Measurements from ENCODE around the gene CRYZL1.

Gene CRYZL1

GRCh38 chr21:33608559-33608958 lies 33.0 kb downstream of the CRYZL1 start:
- H3K27me3 ChIP-seq (ENCODE audit: control insufficient read depth in 1 of 2, insufficient read depth in 1 of 2, low read length in 2 of 2): no peaks in the 10 kb centered on the region
- no peak overlapping the region for H4K8ac ChIP-seq (ENCODE audit: low read length)
- no peaks in the 10 kb centered on the region for H3K4me1 ChIP-seq (ENCODE audit: control insufficient read depth, insufficient read depth, low read depth, low read length)
- no peak overlapping the region for H2BK12ac ChIP-seq (ENCODE audit: low read length in 2 of 2)
- H3K36me3 ChIP-seq (ENCODE audit: control insufficient read depth in 1 of 2, insufficient read depth in 2 of 2, low read depth in 1 of 2, low read length in 2 of 2): peaks cover 17 to 52% of the 10 kb centered on the region in 2 experiments
- H4K91ac ChIP-seq (ENCODE audit: low read length): no peak overlapping the region
- H3K4me3 ChIP-seq (ENCODE audit: insufficient read depth in 1 of 2, low read depth in 1 of 2, low read length in 2 of 2): no peak overlapping the region
- H3K9me3 ChIP-seq (ENCODE audit: control insufficient read depth, low read length): no peaks in the 10 kb centered on the region
- H3K9ac ChIP-seq (ENCODE audit: low read length): peak overlapping the region; percentile 45
- no peak overlapping the region for H2BK5ac ChIP-seq (ENCODE audit: low read depth, low read length, poor library complexity, severe bottlenecking)
- peaks cover 4% of the 10 kb centered on the region for H3K79me1 ChIP-seq (replicated peaks; ENCODE audit: low read length, poor library complexity, severe bottlenecking)
- no peak overlapping the region for H3K14ac ChIP-seq (ENCODE audit: low read length in 2 of 2)
- no peak overlapping the region for H2BK15ac ChIP-seq (ENCODE audit: low read depth, poor library complexity, severe bottlenecking)
- no peak overlapping the region for H3K4me2 ChIP-seq (ENCODE audit: low read length, poor library complexity, severe bottlenecking)
- H2BK120ac ChIP-seq (ENCODE audit: low read depth, low read length): no peak overlapping the region
- H3K27ac ChIP-seq (ENCODE audit: low read length, poor library complexity, severe bottlenecking): no peak overlapping the region
- DNase-seq: no peak
- no peak overlapping the region for H3K18ac ChIP-seq (ENCODE audit: low read depth in 1 of 2, low read length in 2 of 2)
- H3K4ac ChIP-seq (ENCODE audit: low read depth in 1 of 2, low read length in 2 of 2): no peak overlapping the region
- no peak overlapping the region for H2AK5ac ChIP-seq (ENCODE audit: low read length, severe bottlenecking)
- H2AFZ ChIP-seq (ENCODE audit: low read depth, low read length): no peak overlapping the region
- no peak overlapping the region for H3K23ac ChIP-seq (ENCODE audit: low read length in 2 of 2)
- WGBS: 60% methylated on average over 1 of the region's 1 CpG

GRCh38 chr21:33598051-33598450 lies 43.5 kb downstream of the CRYZL1 start:
- Histone ChIP-seq H3K4me1 (ENCODE audit: control insufficient read depth, insufficient read depth, low read depth, low read length) (no peaks in the 10 kb centered on the region), H3K4me3 (ENCODE audit: insufficient read depth in 1 of 2, low read depth in 1 of 2, low read length in 2 of 2) (no peak overlapping the region), H3K27me3 (ENCODE audit: control insufficient read depth in 1 of 2, insufficient read depth in 1 of 2, low read length in 2 of 2) (no peaks in the 10 kb centered on the region), H3K27ac (ENCODE audit: low read length, poor library complexity, severe bottlenecking) (no peak overlapping the region), H2AFZ (ENCODE audit: low read depth, low read length) (no peak overlapping the region), H4K91ac (ENCODE audit: low read length) (no peak overlapping the region), H3K4me2 (ENCODE audit: low read length, poor library complexity, severe bottlenecking) (no peak overlapping the region), H2BK12ac (ENCODE audit: low read length in 2 of 2) (no peak overlapping the region), H3K4ac (ENCODE audit: low read depth in 1 of 2, low read length in 2 of 2) (no peak overlapping the region), H3K79me1 (replicated peaks; ENCODE audit: low read length, poor library complexity, severe bottlenecking) (peaks cover 2% of the 10 kb centered on the region), H3K14ac (ENCODE audit: low read length in 2 of 2) (no peak overlapping the region), H3K9me3 (ENCODE audit: control insufficient read depth, low read length) (no peaks in the 10 kb centered on the region), H3K9ac (ENCODE audit: low read length) (no peak overlapping the region), H2BK5ac (ENCODE audit: low read depth, low read length, poor library complexity, severe bottlenecking) (no peak overlapping the region), H4K8ac (ENCODE audit: low read length) (no peak overlapping the region), H2BK120ac (ENCODE audit: low read depth, low read length) (no peak overlapping the region), H3K18ac (ENCODE audit: low read depth in 1 of 2, low read length in 2 of 2) (no peak overlapping the region), H2AK5ac (ENCODE audit: low read length, severe bottlenecking) (no peak overlapping the region), H3K23ac (ENCODE audit: low read length in 2 of 2) (no peak overlapping the region), H2BK15ac (ENCODE audit: low read depth, poor library complexity, severe bottlenecking) (no peak overlapping the region), H3K36me3 (ENCODE audit: control insufficient read depth in 1 of 2, insufficient read depth in 2 of 2, low read depth in 1 of 2, low read length in 2 of 2) (peaks cover 11 to 78% of the 10 kb centered on the region in 2 experiments)
- DNase-seq: no peak
- whole genome bisulfite sequencing: no CpG with 5 or more reads among the region's 1 CpG

- under 1% methylated on average over 55 of the region's 78 CpGs for WGBS
- H3K18ac ChIP-seq (ENCODE audit: low read depth in 1 of 2, low read length in 2 of 2): peak within 1 kb of the TSS; percentile 80 to 86
- no peak within 1 kb of the TSS for H2AK5ac ChIP-seq (ENCODE audit: low read length, severe bottlenecking)
- no peak within 1 kb of the TSS for H2BK12ac ChIP-seq (ENCODE audit: low read length in 2 of 2)
- H2BK15ac ChIP-seq (ENCODE audit: low read depth, poor library complexity, severe bottlenecking): peak within 1 kb of the TSS; percentile 90
- no peaks in the 10 kb centered on the region for H3K27me3 ChIP-seq (ENCODE audit: control insufficient read depth in 1 of 2, insufficient read depth in 1 of 2, low read length in 2 of 2)
- peaks cover 0 to 31% of the 10 kb centered on the region in 2 experiments for H3K36me3 ChIP-seq (ENCODE audit: control insufficient read depth in 1 of 2, insufficient read depth in 2 of 2, low read depth in 1 of 2, low read length in 2 of 2)
- peak within 1 kb of the TSS; percentile 57 for H2BK5ac ChIP-seq (ENCODE audit: low read depth, low read length, poor library complexity, severe bottlenecking)
- peak within 1 kb of the TSS; percentile 73 for H2BK120ac ChIP-seq (ENCODE audit: low read depth, low read length)
- H3K4me2 ChIP-seq (ENCODE audit: low read length, poor library complexity, severe bottlenecking): peak within 1 kb of the TSS; percentile 96
- H3K4ac ChIP-seq (ENCODE audit: low read depth in 1 of 2, low read length in 2 of 2): peak within 1 kb of the TSS; percentile 35 to 79
- H3K23ac ChIP-seq (ENCODE audit: low read length in 2 of 2): peak within 1 kb of the TSS; percentile 89 to 96
- no peaks in the 10 kb centered on the region for H3K9me3 ChIP-seq (ENCODE audit: control insufficient read depth, low read length)
- peak within 1 kb of the TSS; percentile 61 for H4K91ac ChIP-seq (ENCODE audit: low read length)
- peaks cover 15% of the 10 kb centered on the region for H3K79me1 ChIP-seq (replicated peaks; ENCODE audit: low read length, poor library complexity, severe bottlenecking)
- H3K14ac ChIP-seq (ENCODE audit: low read length in 2 of 2): peak within 1 kb of the TSS in 1 of 2 experiments; percentile 95
- H4K8ac ChIP-seq (ENCODE audit: low read length): peak within 1 kb of the TSS; percentile 50
- peaks cover 3% of the 10 kb centered on the region for H3K4me1 ChIP-seq (ENCODE audit: control insufficient read depth, insufficient read depth, low read depth, low read length)
- peak within 1 kb of the TSS; percentile 92 for H3K4me3 ChIP-seq (ENCODE audit: insufficient read depth in 1 of 2, low read depth in 1 of 2, low read length in 2 of 2)
- peak within 1 kb of the TSS; percentile 81 for H2AFZ ChIP-seq (ENCODE audit: low read depth, low read length)
- DNase-seq: peak; percentile 82
- peak within 1 kb of the TSS; percentile 92 for H3K9ac ChIP-seq (ENCODE audit: low read length)
- peak within 1 kb of the TSS; percentile 68 for H3K27ac ChIP-seq (ENCODE audit: low read length, poor library complexity, severe bottlenecking)
Observed at GRCh38 chr21:33588485-33589335, 52.8 kb downstream of the CRYZL1 start, which contains the start of gene DONSON. Gene DONSON, minus strand, starts transcription at chr21:33588684. Its CDS starts 43 bp downstream, at chr21:33588641.

- Histone ChIP-seq H2AFZ (ENCODE audit: low read depth, low read length) (peak overlapping the region; percentile 81), H2BK15ac (ENCODE audit: low read depth, poor library complexity, severe bottlenecking) (peak overlapping the region; percentile 90), H3K4ac (ENCODE audit: low read depth in 1 of 2, low read length in 2 of 2) (peak overlapping the region; percentile 35 to 79), H2BK12ac (ENCODE audit: low read length in 2 of 2) (no peak overlapping the region), H3K4me3 (ENCODE audit: insufficient read depth in 1 of 2, low read depth in 1 of 2, low read length in 2 of 2) (peak overlapping the region; percentile 92), H3K9me3 (ENCODE audit: control insufficient read depth, low read length) (no peaks in the 10 kb centered on the region), H3K36me3 (ENCODE audit: control insufficient read depth in 1 of 2, insufficient read depth in 2 of 2, low read depth in 1 of 2, low read length in 2 of 2) (peaks cover 0 to 31% of the 10 kb centered on the region in 2 experiments), H3K27me3 (ENCODE audit: control insufficient read depth in 1 of 2, insufficient read depth in 1 of 2, low read length in 2 of 2) (no peaks in the 10 kb centered on the region), H2BK120ac (ENCODE audit: low read depth, low read length) (peak overlapping the region; percentile 73), H4K8ac (ENCODE audit: low read length) (peak overlapping the region; percentile 50), H3K79me1 (replicated peaks; ENCODE audit: low read length, poor library complexity, severe bottlenecking) (peaks cover 15% of the 10 kb centered on the region), H2AK5ac (ENCODE audit: low read length, severe bottlenecking) (no peak overlapping the region), H3K4me2 (ENCODE audit: low read length, poor library complexity, severe bottlenecking) (peak overlapping the region; percentile 96), H3K4me1 (ENCODE audit: control insufficient read depth, insufficient read depth, low read depth, low read length) (peaks cover 3% of the 10 kb centered on the region), H2BK5ac (ENCODE audit: low read depth, low read length, poor library complexity, severe bottlenecking) (peak overlapping the region; percentile 57), H3K27ac (ENCODE audit: low read length, poor library complexity, severe bottlenecking) (no peak overlapping the region), H3K9ac (ENCODE audit: low read length) (peak overlapping the region; percentile 92), H3K18ac (ENCODE audit: low read depth in 1 of 2, low read length in 2 of 2) (peak overlapping the region; percentile 68 to 86), H3K14ac (ENCODE audit: low read length in 2 of 2) (peak overlapping the region in 1 of 2 experiments; percentile 86), H3K23ac (ENCODE audit: low read length in 2 of 2) (peak overlapping the region; percentile 89 to 96), H4K91ac (ENCODE audit: low read length) (peak overlapping the region; percentile 61)
- DNase-seq: peak; percentile 52
- WGBS: 2% methylated on average over 39 of the region's 57 CpGs
Observed at GRCh38 chr21:33587792-33588484, 53.6 kb downstream of the CRYZL1 start.
